B cell (primary cell): ENCODE measurements around the gene CAPN5.

Experiments used
- CTCF ChIP-seq: fragments of 200-600 bp; IDR thresholded peaks from one replicate; pipeline ENCODE4 v1.8.0; 2022; ENCODE audit warnings: antibody characterized with exemption, mild to moderate bottlenecking
- EZH2 ChIP-seq: IDR thresholded peaks from 2 replicates; pipeline ENCODE4 v1.6.1; 2012; ENCODE audit warnings: borderline replicate concordance, low read depth, mild to moderate bottlenecking, moderate library complexity, low read length; ENCODE audit not compliant: insufficient read depth, poor library complexity, severe bottlenecking

DNA sequence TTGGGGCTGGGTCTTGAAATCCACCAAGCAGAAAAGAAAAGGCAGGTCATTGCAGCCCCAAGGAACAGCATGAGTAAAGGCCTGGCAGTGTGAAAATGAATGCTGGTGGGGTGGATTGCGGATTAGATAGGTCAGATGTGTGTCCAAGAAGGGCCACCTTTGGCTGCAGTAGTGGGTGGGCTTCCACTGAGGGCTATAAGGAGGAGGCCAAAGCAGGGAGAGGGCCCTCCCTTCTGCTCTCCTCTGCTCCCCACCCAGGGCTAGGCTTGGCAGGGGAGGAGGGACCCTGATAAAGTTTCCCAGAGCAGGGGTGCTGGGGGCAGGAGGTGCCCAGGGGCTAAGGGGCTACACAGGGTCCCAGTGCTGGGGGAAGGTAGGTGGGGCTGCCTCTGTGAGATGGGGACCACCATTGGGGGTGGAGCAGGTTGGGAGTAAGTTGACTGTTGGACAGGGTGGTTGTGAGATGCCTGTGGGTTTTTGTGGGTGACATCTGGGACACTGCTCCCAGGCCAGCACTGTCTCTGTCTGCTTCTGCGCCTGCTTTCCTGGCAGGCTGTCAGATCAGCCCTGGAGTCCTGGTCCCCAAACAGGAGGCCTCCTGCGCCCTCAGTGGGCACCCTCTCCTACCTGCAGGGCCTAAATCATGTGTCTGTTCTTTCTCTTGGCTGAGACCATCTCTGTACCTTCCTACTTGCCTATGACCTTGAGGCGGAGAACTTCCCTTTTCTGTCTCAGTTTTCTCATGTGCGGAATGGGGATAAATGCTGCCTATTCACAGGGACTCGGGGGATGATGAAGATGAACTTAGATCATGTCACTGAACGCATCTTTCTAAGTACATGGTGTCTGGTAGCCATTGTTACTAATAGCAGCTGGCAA, 1.9 kb downstream of the CAPN5 start:
- TF ChIP-seq CTCF (no peak), EZH2 (no peak)
